Upper lobe of left lung (tissue), 6 donors: ENCODE data around the gene CTBP2. TPM values are rescaled to one million over a fixed set of nuclear protein-coding genes. Genes with fewer than 3 reads are reported as not detected.

Source experiments
- ATAC-seq, 2 donors: fragments of 200-7000 bp; cut with Tn5 transposase; one replicate each; pipeline ENCODE4 v1.9.1; 2022; ENCODE audit warnings: mild to moderate bottlenecking in 2 of 2, moderate library complexity in 2 of 2; ENCODE audit not compliant: low FRiP score in 2 of 2
- DNase-seq, 2 donors: peaks; one replicate each; pipeline ENCODE4 v3.0.0-alpha.2; 2019 to 2020
- H3K27ac ChIP-seq, 4 donors: fragments of 200-600 bp; sonication (generic); one replicate each; pipeline ENCODE4 v1.5.1; 2016 to 2019
- H3K27me3 ChIP-seq, 4 donors: fragments of 200-600 bp; sonication (generic); one replicate each; pipeline ENCODE4 v1.5.1; 2017 to 2019
- H3K36me3 ChIP-seq, 4 donors: fragments of 200-600 bp; sonication (generic); one replicate each; pipeline ENCODE4 v1.5.1; 2016 to 2019
- H3K4me1 ChIP-seq, 4 donors: fragments of 200-600 bp; sonication (generic); one replicate each; pipeline ENCODE4 v1.5.1; 2018 to 2019
- H3K4me3 ChIP-seq, 4 donors: fragments of 200-600 bp; sonication (generic); one replicate each; pipeline ENCODE4 v1.5.1; 2017 to 2019; ENCODE audit warnings: mild to moderate bottlenecking in 2 of 4, moderate library complexity in 1 of 4
- H3K9me3 ChIP-seq, 4 donors: fragments of 200-600 bp; sonication (generic); one replicate each; pipeline ENCODE4 v1.5.1; 2018 to 2019
- EP300 ChIP-seq, 4 donors: sonication (generic); formaldehyde crosslinking; IDR thresholded peaks; one replicate each; pipeline ENCODE4 v1.5.1; 2017; ENCODE audit warnings: antibody characterized with exemption in 4 of 4, control low read depth in 2 of 4
- POLR2A ChIP-seq, 4 donors: fragments of 450-650 bp; IDR thresholded peaks; one replicate each; pipeline ENCODE4 v1.5.1; 2016 to 2017; ENCODE audit warnings: antibody characterized with exemption in 4 of 4, mild to moderate bottlenecking in 2 of 4
- POLR2AphosphoS5 ChIP-seq, 2 donors: sonication (generic); formaldehyde crosslinking; IDR thresholded peaks; one replicate each; pipeline ENCODE4 v1.5.1; 2017; ENCODE audit warnings: antibody characterized with exemption in 2 of 2
- WGBS, 2 donors: methylation state at CpG; one replicate each; pipeline ENCODE4 v1.1.5; 2017 to 2018; 5-methylcytosine and 5-hydroxymethylcytosine counted together
- total RNA-seq, 6 donors: library from RNA; depleted of rRNA in 4 of 6; stranded (reverse); fragments of >200 nt in 4 of 6; gene quantifications; one replicate each; pipeline versions ENCODE4 v1.1.0 to v1.2.1, GENCODE V29; 2016 to 2021
- TF ChIP-seq, protein P1 (sequence below), 6 experiments: fragments of 450-650 bp in 4 of 6; fragments of 200-600 bp in 2 of 6; sonication (generic) in 2 of 6; IDR thresholded peaks; one replicate each; pipeline ENCODE4 v1.5.1; 2016 to 2019; ENCODE audit warnings: antibody characterized with exemption in 6 of 6
- donor health status: DM: no; HTN: no; CAD: no; lungs with moderate emphysema.
- donor health status: DM: no; HTN: yes; CAD: no; lungs with severe emphysema.

The CTBP2 gene
- total RNA-seq, 6 donors from 2014 or later: 47.1 to 82.5 (median 59.7) TPM

DNA sequence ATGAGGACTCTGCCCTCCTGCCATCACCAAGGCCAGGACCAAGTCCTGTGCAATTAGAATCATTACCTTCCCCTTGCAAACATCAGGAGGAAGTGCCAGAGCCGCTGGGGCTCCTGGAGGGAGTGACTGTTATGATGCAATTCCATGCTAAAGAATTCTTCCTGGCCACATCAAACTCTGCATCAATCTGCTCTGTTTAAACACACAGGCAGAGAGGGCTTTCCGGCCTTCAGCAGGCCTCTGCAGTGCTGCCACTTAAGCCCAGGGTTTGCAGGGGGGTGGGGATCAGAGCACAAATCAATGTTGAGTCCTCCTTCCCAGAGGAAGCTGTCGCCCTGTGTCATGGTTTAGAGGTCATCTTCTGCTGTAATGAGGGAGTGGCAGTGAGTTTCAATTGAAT is 58.1 kb downstream of the CTBP2 start:
- peaks cover 14 to 53% (median 38%) of the 10 kb centered on the region in 4 donors for H3K4me1 ChIP-seq
- no peak overlapping the region for H3K4me3 ChIP-seq
- peak in 1 of 2 donors; percentile 40 for DNase-seq
- H3K9me3 ChIP-seq: no peaks in the 10 kb centered on the region
- TF ChIP-seq EP300 (IDR thresholded peaks at IDR 0.05) (no peak), POLR2AphosphoS5 (IDR thresholded peaks at IDR 0.05) (no peak), POLR2A (IDR thresholded peaks at IDR 0.05) (no peak)
- TF ChIP-seq, protein P1, sequence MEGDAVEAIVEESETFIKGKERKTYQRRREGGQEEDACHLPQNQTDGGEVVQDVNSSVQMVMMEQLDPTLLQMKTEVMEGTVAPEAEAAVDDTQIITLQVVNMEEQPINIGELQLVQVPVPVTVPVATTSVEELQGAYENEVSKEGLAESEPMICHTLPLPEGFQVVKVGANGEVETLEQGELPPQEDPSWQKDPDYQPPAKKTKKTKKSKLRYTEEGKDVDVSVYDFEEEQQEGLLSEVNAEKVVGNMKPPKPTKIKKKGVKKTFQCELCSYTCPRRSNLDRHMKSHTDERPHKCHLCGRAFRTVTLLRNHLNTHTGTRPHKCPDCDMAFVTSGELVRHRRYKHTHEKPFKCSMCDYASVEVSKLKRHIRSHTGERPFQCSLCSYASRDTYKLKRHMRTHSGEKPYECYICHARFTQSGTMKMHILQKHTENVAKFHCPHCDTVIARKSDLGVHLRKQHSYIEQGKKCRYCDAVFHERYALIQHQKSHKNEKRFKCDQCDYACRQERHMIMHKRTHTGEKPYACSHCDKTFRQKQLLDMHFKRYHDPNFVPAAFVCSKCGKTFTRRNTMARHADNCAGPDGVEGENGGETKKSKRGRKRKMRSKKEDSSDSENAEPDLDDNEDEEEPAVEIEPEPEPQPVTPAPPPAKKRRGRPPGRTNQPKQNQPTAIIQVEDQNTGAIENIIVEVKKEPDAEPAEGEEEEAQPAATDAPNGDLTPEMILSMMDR (IDR thresholded peaks at IDR 0.05): no peak
- H3K27ac ChIP-seq: peak overlapping the region in 2 of 4 donors; percentile 28 to 57
- H3K27me3 ChIP-seq: no peaks in the 10 kb centered on the region
- WGBS, 2 donors: 18 to 22% methylated on average over 3 of the region's 3 CpGs
- peak in 1 of 2 donors; percentile 29 for ATAC-seq
- H3K36me3 ChIP-seq: peaks cover 0 to 14% (median 3%) of the 10 kb centered on the region in 4 donors

DNA sequence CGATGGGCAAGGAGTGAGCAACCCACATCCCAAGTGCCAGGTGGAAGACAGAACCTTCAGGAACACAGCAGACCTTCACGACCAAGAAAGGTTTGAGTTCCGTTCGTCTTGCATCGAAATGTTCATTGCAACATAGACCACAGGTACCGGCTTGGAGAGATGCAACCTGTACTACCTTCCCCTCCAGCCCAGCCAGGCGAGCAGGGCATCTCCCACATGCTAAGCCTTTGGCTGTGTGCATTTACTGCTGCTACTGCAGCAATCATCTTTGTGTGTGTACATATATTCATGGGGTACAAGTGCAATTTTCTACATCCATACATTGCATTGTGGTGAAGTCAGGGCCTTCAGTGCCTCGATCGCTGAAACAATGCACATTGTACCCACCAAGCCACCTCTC is 58.8 kb downstream of the CTBP2 start:
- no peak overlapping the region for H3K4me3 ChIP-seq
- no peaks in the 10 kb centered on the region for H3K27me3 ChIP-seq
- TF ChIP-seq EP300 (IDR thresholded peaks at IDR 0.05) (no peak), POLR2AphosphoS5 (IDR thresholded peaks at IDR 0.05) (no peak), POLR2A (IDR thresholded peaks at IDR 0.05) (no peak)
- TF ChIP-seq, protein P1 (IDR thresholded peaks at IDR 0.05): no peak
- no peaks in the 10 kb centered on the region for H3K9me3 ChIP-seq
- ATAC-seq (no peak), DNase-seq (no peak)
- peaks cover 14 to 53% (median 39%) of the 10 kb centered on the region in 4 donors for H3K4me1 ChIP-seq
- 88 to 91% methylated on average over 9 of the region's 9 CpGs for WGBS, 2 donors
- no peak overlapping the region for H3K27ac ChIP-seq
- H3K36me3 ChIP-seq: peaks cover 0 to 10% (median 2%) of the 10 kb centered on the region in 4 donors

DNA sequence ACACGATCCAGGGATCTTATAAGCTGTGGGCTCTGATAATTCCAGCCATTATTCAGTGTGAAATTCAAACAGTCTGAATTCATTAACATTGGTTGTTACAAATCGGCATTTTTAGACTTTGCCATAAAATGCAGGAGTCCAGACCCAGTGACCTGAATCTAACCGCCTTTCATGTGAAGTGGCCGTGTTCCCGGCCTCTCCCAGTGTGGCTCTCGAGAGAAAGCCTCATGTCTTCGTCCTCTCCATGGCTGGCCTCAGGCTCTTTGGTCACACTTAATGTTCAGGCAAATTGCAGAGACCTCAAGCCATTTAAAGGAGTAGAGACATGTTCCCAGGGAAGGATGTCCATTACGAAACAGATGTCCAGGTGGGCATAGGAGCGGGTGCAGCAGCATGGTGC is 59.3 kb downstream of the CTBP2 start:
- no peak for TF ChIP-seq POLR2AphosphoS5 (IDR thresholded peaks at IDR 0.05)
- Histone ChIP-seq H3K36me3 (peaks cover 0 to 5% (median 2%) of the 10 kb centered on the region in 4 donors), H3K4me1 (peaks cover 16 to 56% (median 40%) of the 10 kb centered on the region in 4 donors), H3K4me3 (no peak overlapping the region), H3K27me3 (no peaks in the 10 kb centered on the region), H3K9me3 (no peaks in the 10 kb centered on the region), H3K27ac (no peak overlapping the region)
- 83 to 95% methylated on average over 9 of the region's 9 CpGs for WGBS, 2 donors
- no peak for ATAC-seq
- no peak for DNase-seq

DNA sequence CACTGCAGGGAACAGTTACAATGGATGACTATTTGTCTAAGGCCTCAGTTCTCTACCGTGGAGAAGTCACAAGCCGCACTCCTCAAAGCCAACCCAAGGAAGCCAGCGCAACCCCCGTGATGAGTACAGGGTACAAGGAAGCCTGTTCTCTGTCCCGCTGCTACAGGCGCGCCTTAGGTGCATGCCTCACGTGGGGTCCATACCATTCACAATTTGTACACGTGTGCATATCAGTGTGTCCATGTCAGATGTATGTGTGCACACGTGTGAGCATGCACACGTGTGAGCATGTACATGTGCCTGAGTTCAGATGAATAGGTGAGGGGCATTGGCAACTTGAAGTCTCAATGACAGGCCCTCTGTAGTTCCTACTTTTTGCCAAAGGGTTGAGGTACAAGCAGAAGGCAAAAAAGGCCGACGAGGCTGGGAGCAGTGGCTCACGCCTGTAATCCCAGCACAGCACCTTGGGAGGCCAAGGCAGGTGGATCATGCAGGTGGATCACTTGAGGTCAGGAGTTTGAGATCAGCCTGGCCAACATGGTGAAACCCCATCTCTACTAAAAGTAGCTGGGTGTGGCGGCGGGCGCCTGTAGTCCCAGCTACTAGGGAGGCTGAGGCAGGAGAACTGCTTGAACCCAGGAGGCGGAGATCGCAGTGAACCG is 62.8 kb downstream of the CTBP2 start:
- no peak for DNase-seq

DNA sequence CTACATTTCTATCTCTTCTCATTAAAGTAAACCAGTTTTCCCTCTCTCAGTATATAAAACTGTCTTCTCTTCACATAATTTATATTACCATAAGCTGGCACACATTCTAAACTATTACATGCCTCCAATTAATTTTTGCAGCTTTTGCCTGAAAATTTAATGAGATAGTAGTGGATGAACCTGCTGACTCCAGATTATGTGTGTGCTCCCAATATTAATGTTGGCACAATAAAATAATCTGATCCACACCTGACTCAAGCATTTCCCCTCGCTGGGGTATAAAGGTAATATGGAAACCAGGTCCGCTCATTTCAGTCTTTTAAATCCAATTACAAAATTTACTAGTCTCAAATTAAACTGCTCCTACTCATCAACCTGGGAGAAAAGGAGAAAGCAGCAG is 63.4 kb downstream of the CTBP2 start:
- Histone ChIP-seq H3K9me3 (no peaks in the 10 kb centered on the region), H3K27ac (no peak overlapping the region), H3K36me3 (peaks cover 0 to 5% (median 2%) of the 10 kb centered on the region in 4 donors), H3K4me3 (no peak overlapping the region), H3K4me1 (peaks cover 30 to 56% (median 50%) of the 10 kb centered on the region in 4 donors), H3K27me3 (no peaks in the 10 kb centered on the region)
- ATAC-seq (no peak), DNase-seq (no peak)
- WGBS, 2 donors: 91 to 95% methylated on average over 2 of the region's 2 CpGs
- TF ChIP-seq EP300 (IDR thresholded peaks at IDR 0.05) (no peak), POLR2A (IDR thresholded peaks at IDR 0.05) (no peak), POLR2AphosphoS5 (IDR thresholded peaks at IDR 0.05) (no peak)
- TF ChIP-seq, protein P1 (IDR thresholded peaks at IDR 0.05): no peak

More for the DNA sequence above, 62.8 kb downstream of the CTBP2 start:
- no peak overlapping the region for H3K27ac ChIP-seq
- no peak overlapping the region for H3K4me3 ChIP-seq
- no peak for TF ChIP-seq EP300 (IDR thresholded peaks at IDR 0.05)
- TF ChIP-seq, protein P1 (IDR thresholded peaks at IDR 0.05): no peak
- TF ChIP-seq POLR2A (IDR thresholded peaks at IDR 0.05): no peak
- TF ChIP-seq POLR2AphosphoS5 (IDR thresholded peaks at IDR 0.05): no peak
- no peaks in the 10 kb centered on the region for H3K27me3 ChIP-seq
- peaks cover 32 to 57% (median 52%) of the 10 kb centered on the region in 4 donors for H3K4me1 ChIP-seq
- no peak for ATAC-seq
- H3K9me3 ChIP-seq: no peaks in the 10 kb centered on the region
- WGBS, 2 donors: 95 to 96% methylated on average over 11 to 20 of the region's 20 CpGs
- H3K36me3 ChIP-seq: peaks cover 0 to 5% (median 2%) of the 10 kb centered on the region in 4 donors
